Smooth muscle cell (in vitro differentiated cells): ENCODE measurements around the gene ARHGEF5. TPM values are rescaled to one million over a fixed set of nuclear protein-coding genes. Genes with fewer than 3 reads are reported as not detected.

Experiments
- DNase-seq: peaks from one replicate; lab custom pipeline; 2025; ENCODE audit not compliant: unreplicated experiment; lab: John Stamatoyannopoulos, UW
- H2AFZ ChIP-seq: fragments of 200-600 bp; sonication (generic); 2 replicates; pipeline ENCODE4 v1.6.0; 2016; ENCODE audit warnings: antibody characterized with exemption, low read depth, mild to moderate bottlenecking
- H3F3A ChIP-seq: fragments of 200-600 bp; sonication (generic); 2 replicates; pipeline ENCODE4 v1.6.0; 2017; ENCODE audit warnings: antibody characterized with exemption, low read depth
- H3K27ac ChIP-seq: fragments of 200-600 bp; sonication (generic); 2 replicates; pipeline ENCODE4 v1.5.1; 2016; ENCODE audit warnings: low read depth, mild to moderate bottlenecking
- H3K27me3 ChIP-seq: fragments of 200-600 bp; sonication (generic); 2 replicates; pipeline ENCODE4 v1.6.1; 2016; ENCODE audit warnings: low read depth, mild to moderate bottlenecking
- H3K36me3 ChIP-seq: fragments of 200-600 bp; sonication (generic); 2 replicates; pipeline ENCODE4 v1.5.1; 2016; ENCODE audit warnings: low read depth
- H3K4me1 ChIP-seq: fragments of 200-600 bp; sonication (generic); 2 replicates; pipeline ENCODE4 v1.5.1; 2016; ENCODE audit warnings: low read depth
- H3K4me2 ChIP-seq: fragments of 200-600 bp; sonication (generic); 2 replicates; pipeline ENCODE4 v1.6.0; 2016; ENCODE audit warnings: mild to moderate bottlenecking
- H3K4me3 ChIP-seq: fragments of 200-600 bp; sonication (generic); 2 replicates; pipeline ENCODE4 v1.5.1; 2016; ENCODE audit warnings: mild to moderate bottlenecking
- H3K79me2 ChIP-seq: fragments of 200-600 bp; sonication (generic); 2 replicates; pipeline ENCODE4 v1.6.0; 2016; ENCODE audit warnings: low read depth, mild to moderate bottlenecking
- H3K9ac ChIP-seq: fragments of 200-600 bp; sonication (generic); 2 replicates; pipeline ENCODE4 v1.6.0; 2016; ENCODE audit warnings: low read depth
- H3K9me3 ChIP-seq: fragments of 200-600 bp; sonication (generic); replicated peaks from 2 replicates; pipeline ENCODE4 v1.5.1; 2016; ENCODE audit warnings: low read depth
- H4K20me1 ChIP-seq: fragments of 200-600 bp; sonication (generic); 2 replicates; pipeline ENCODE4 v1.6.0; 2016; ENCODE audit warnings: low read depth
- WGBS: methylation state at CpG from one replicate; pipeline ENCODE4 v1.1.7; 2016; ENCODE audit warnings: low lambda C conversion rate; 5-methylcytosine and 5-hydroxymethylcytosine counted together
- polyA plus RNA-seq: library from polyadenylated mRNA; unstranded; fragments of >200 nt; fragmentation: Nextera tagmentation; extraction: Ambion mirVana; gene quantifications from 2 replicates; pipeline ENCODE4 v1.2.1, GENCODE V29; 2016
- total RNA-seq: library from RNA; depleted of rRNA; stranded (reverse); fragments of >200 nt; gene quantifications from 2 replicates; pipeline ENCODE4 v1.2.3, GENCODE V29; 2014
- TF ChIP-seq, protein P1 (sequence below): fragments of 200-600 bp; sonication (generic); IDR thresholded peaks from 2 replicates; pipeline ENCODE4 v1.5.1; 2017; ENCODE audit warnings: borderline replicate concordance, mild to moderate bottlenecking, antibody characterized with exemption; ENCODE audit not compliant: insufficient read depth, poor library complexity, severe bottlenecking

Gene ARHGEF5
- total and polyA plus RNA-seq, 2 experiments from 2014 or later: 3.7 to 12.1 TPM

DNA sequence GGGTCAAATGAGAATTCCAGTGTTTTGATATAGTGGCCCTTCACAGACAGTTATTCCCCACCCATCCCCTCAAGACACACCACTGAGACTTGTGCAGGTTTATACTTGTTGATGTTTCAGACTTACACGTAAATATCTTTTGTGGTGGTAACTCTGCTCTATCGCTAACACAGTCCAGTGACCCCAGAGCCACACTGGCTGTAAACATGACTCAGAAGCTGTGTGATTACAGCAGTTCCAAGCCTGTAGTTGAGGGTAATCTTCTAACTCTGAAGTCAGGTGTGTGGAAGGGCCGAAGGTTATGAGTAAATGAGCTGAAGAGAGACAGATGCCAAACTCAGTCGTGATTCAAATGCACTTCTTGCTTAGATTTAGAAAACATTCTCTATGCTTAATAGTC, 28.9 kb downstream of the ARHGEF5 start:
- Histone ChIP-seq H3K9me3 (no peaks in the 10 kb centered on the region), H3K9ac (peak overlapping the region; percentile 76), H3K79me2 (no peaks in the 10 kb centered on the region), H2AFZ (no peak overlapping the region), H3K27me3 (no peaks in the 10 kb centered on the region), H3K27ac (peak overlapping the region; percentile 94), H3F3A (peaks cover 4% of the 10 kb centered on the region), H3K4me2 (peak overlapping the region; percentile 77), H4K20me1 (no peaks in the 10 kb centered on the region), H3K4me1 (no peaks in the 10 kb centered on the region), H3K4me3 (peak overlapping the region; percentile 32), H3K36me3 (no peaks in the 10 kb centered on the region)
- DNase-seq: no peak
- WGBS: 10% methylated on average over 4 of the region's 4 CpGs
- TF ChIP-seq, protein P1, sequence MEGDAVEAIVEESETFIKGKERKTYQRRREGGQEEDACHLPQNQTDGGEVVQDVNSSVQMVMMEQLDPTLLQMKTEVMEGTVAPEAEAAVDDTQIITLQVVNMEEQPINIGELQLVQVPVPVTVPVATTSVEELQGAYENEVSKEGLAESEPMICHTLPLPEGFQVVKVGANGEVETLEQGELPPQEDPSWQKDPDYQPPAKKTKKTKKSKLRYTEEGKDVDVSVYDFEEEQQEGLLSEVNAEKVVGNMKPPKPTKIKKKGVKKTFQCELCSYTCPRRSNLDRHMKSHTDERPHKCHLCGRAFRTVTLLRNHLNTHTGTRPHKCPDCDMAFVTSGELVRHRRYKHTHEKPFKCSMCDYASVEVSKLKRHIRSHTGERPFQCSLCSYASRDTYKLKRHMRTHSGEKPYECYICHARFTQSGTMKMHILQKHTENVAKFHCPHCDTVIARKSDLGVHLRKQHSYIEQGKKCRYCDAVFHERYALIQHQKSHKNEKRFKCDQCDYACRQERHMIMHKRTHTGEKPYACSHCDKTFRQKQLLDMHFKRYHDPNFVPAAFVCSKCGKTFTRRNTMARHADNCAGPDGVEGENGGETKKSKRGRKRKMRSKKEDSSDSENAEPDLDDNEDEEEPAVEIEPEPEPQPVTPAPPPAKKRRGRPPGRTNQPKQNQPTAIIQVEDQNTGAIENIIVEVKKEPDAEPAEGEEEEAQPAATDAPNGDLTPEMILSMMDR: no peak

DNA sequence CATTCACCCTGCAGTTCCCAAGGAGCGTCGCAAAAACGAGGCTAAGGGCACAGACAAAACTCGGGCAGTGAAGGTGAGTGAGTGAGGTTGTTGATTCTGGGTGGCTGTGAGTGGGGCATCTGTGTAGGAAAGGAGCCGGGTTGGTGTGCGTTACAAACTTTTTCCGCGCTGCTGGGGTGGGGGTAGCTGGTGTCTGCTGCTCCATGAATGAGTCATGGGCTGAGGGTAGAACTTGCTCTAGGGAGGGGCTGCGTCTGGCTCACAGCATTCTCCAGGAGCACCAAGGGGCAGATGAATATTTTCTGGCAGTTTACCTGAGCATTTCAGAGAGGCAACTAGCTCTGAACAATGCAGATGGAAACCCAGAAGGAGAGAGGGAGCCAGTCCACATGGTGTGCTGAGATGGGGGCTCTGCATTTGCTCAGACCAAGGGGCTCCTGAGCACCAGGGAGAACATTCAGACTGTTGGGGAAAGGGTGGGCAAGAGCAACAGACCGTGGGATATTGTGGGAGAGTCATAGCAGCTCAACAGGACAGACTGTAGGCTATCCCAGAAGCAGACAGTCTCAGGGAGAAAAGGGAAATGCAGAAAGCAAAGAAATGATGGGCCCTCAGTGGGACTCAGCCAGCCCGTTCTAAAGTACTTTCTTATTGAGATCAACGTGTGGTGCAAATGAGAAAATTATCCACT, 29.5 kb downstream of the ARHGEF5 start:
- Histone ChIP-seq H3K4me2 (peak overlapping the region; percentile 77), H3K4me3 (peak overlapping the region; percentile 32), H3K9me3 (no peaks in the 10 kb centered on the region), H3K79me2 (no peaks in the 10 kb centered on the region), H3K27me3 (no peaks in the 10 kb centered on the region), H3K36me3 (no peaks in the 10 kb centered on the region), H3F3A (peaks cover 4% of the 10 kb centered on the region), H3K4me1 (no peaks in the 10 kb centered on the region), H2AFZ (no peak overlapping the region), H4K20me1 (no peaks in the 10 kb centered on the region), H3K9ac (peak overlapping the region; percentile 76), H3K27ac (peak overlapping the region; percentile 94)
- 21% methylated on average over 12 of the region's 12 CpGs for WGBS
- TF ChIP-seq, protein P1: no peak
- peak; percentile 18 for DNase-seq

DNA sequence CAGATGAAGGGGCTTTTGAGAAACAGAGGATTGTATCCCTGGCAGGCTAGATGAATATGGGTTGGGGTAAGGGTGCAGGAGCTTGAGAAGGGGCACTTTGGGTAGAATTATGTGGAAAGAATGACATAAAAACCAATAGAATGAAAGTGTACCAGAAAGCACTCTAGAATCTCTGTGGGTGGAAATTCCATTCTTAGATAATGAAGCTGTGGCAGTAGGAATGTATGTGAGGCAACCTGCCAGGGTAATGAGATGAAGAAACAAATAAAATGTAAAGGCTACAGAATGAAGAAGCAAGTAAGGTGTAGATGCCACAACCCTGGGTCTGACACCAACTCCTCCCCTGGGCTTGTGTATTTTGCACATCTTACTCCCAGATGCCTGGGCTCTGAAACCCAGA, 31.5 kb downstream of the ARHGEF5 start:
- H2AFZ ChIP-seq: no peak overlapping the region
- no peak overlapping the region for H3K4me3 ChIP-seq
- no peaks in the 10 kb centered on the region for H3K36me3 ChIP-seq
- peak overlapping the region; percentile 19 for H3K27ac ChIP-seq
- no peak overlapping the region for H3K4me2 ChIP-seq
- no peaks in the 10 kb centered on the region for H4K20me1 ChIP-seq
- H3K4me1 ChIP-seq: no peaks in the 10 kb centered on the region
- no peak for DNase-seq
- H3K9ac ChIP-seq: no peak overlapping the region
- H3K79me2 ChIP-seq: no peaks in the 10 kb centered on the region
- H3F3A ChIP-seq: peaks cover 4% of the 10 kb centered on the region
- TF ChIP-seq, protein P1: no peak
- H3K27me3 ChIP-seq: no peaks in the 10 kb centered on the region
- no peaks in the 10 kb centered on the region for H3K9me3 ChIP-seq

DNA sequence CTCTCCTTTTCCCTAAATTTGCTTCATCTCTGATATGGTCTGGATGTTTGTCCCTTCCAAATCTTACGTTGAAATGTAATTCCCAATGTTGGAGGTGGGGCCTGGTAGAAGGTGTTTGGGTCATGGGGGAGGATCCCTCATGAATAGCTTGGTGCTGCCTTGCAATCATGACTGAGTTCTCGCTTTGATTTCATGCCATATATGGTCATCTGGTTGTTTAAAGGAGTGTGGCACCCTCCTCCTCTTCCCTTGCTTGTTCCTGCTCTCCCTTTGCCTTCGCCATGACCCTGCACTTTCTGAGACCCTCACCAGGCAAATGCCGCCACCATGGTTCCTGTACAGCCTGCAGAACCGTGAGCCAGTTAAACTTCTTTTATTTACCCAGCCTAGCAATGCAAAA, 33.7 kb downstream of the ARHGEF5 start:
- WGBS: 81% methylated on average over 5 of the region's 5 CpGs
- H2AFZ ChIP-seq: no peak overlapping the region

More for the DNA sequence above, 33.7 kb downstream of the ARHGEF5 start:
- H3K4me1 ChIP-seq: no peaks in the 10 kb centered on the region
- no peaks in the 10 kb centered on the region for H3K36me3 ChIP-seq
- H3K9me3 ChIP-seq: no peaks in the 10 kb centered on the region
- TF ChIP-seq, protein P1: no peak
- no peaks in the 10 kb centered on the region for H3K79me2 ChIP-seq
- H4K20me1 ChIP-seq: no peaks in the 10 kb centered on the region
- DNase-seq: no peak
- H3K9ac ChIP-seq: no peak overlapping the region
- no peak overlapping the region for H3K4me2 ChIP-seq
- H3K27me3 ChIP-seq: no peaks in the 10 kb centered on the region
- no peak overlapping the region for H3K4me3 ChIP-seq
- H3K27ac ChIP-seq: no peak overlapping the region
- peaks cover 4% of the 10 kb centered on the region for H3F3A ChIP-seq
